GM12801 (cell line): ENCODE results near the gene RIMBP2.

Experiments used
- CTCF ChIP-seq: IDR thresholded peaks from one replicate; pipeline ENCODE4 v1.5.1; 2011; ENCODE audit warnings: control low read depth; ENCODE audit not compliant: insufficient read length; ENCODE audit errors: extremely low read depth

Gene RIMBP2

GRCh38 chr12:130601327-130601726, 114.8 kb downstream of the RIMBP2 start:
- TF ChIP-seq CTCF: no peak

- TF ChIP-seq CTCF: no peak
These were observed 119.9 kb downstream of the RIMBP2 start for GRCh38 chr12:130596241-130596640.

GRCh38 chr12:130595566-130595965, 120.5 kb downstream of the RIMBP2 start:
- TF ChIP-seq CTCF: no peak

GRCh38 chr12:130593056-130593455, 123.0 kb downstream of the RIMBP2 start:
- TF ChIP-seq CTCF: no peak

- no peak for TF ChIP-seq CTCF
These were observed 123.5 kb downstream of the RIMBP2 start for GRCh38 chr12:130592641-130593040.

- no peak for TF ChIP-seq CTCF
These were observed 124.4 kb downstream of the RIMBP2 start for GRCh38 chr12:130591736-130592135.

- TF ChIP-seq CTCF: no peak
These were observed 125.4 kb downstream of the RIMBP2 start for GRCh38 chr12:130590685-130591084.
